ENCODE results near the gene TTC34. TPM values are rescaled to one million over a fixed set of nuclear protein-coding genes. Genes with fewer than 3 reads are reported as not detected.

TTC34 gene
- total RNA-seq, 1 experiment from 2014 or later, result 0.61 TPM

DNA sequence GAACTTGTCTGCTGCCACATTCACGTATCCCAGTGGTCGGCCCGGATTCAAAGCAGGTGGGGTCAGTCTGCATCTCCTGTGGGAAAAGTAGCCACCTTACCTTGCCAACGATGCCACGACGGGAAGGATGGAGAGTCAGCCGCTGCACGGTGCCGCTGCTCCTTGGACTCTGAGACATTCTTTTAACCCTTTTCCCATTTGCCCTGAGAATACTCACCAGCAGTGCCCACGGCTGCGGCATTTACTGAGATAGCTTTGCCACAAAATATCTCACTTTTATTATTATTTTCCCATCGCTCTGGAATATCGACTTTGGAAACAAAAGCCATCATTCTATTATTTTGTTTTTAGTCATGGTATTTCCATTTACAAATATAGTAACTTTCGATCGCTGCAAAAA lies 15.3 kb upstream of the TTC34 start:
- CTCF ChIA-PET, result no interaction called here
- peaks cover 53% of the 10 kb centered on the region for H3K9me3 Mint-ChIP-seq
- no peak overlapping the region for H3K27ac Mint-ChIP-seq
- DNase-seq (ENCODE audit: low spot score), result no peak
- peaks cover 38% of the 10 kb centered on the region for H3K36me3 Mint-ChIP-seq
- POLR2A ChIA-PET, result no interaction called here
- TF ChIP-seq, protein P1, sequence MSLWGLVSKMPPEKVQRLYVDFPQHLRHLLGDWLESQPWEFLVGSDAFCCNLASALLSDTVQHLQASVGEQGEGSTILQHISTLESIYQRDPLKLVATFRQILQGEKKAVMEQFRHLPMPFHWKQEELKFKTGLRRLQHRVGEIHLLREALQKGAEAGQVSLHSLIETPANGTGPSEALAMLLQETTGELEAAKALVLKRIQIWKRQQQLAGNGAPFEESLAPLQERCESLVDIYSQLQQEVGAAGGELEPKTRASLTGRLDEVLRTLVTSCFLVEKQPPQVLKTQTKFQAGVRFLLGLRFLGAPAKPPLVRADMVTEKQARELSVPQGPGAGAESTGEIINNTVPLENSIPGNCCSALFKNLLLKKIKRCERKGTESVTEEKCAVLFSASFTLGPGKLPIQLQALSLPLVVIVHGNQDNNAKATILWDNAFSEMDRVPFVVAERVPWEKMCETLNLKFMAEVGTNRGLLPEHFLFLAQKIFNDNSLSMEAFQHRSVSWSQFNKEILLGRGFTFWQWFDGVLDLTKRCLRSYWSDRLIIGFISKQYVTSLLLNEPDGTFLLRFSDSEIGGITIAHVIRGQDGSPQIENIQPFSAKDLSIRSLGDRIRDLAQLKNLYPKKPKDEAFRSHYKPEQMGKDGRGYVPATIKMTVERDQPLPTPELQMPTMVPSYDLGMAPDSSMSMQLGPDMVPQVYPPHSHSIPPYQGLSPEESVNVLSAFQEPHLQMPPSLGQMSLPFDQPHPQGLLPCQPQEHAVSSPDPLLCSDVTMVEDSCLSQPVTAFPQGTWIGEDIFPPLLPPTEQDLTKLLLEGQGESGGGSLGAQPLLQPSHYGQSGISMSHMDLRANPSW (CRISPR knock-in tag; conservative IDR thresholded peaks at IDR 0.05; ENCODE audit: low read depth), result no peak
- TF ChIP-seq MYBL2 (CRISPR knock-in tag; IDR thresholded peaks at IDR 0.05), result no peak
- no peak for TF ChIP-seq SOX15 (CRISPR knock-in tag; IDR thresholded peaks at IDR 0.05)
- TF ChIP-seq NFE2L1 (CRISPR knock-in tag; IDR thresholded peaks at IDR 0.05), result no peak
- TF ChIP-seq, protein P2, sequence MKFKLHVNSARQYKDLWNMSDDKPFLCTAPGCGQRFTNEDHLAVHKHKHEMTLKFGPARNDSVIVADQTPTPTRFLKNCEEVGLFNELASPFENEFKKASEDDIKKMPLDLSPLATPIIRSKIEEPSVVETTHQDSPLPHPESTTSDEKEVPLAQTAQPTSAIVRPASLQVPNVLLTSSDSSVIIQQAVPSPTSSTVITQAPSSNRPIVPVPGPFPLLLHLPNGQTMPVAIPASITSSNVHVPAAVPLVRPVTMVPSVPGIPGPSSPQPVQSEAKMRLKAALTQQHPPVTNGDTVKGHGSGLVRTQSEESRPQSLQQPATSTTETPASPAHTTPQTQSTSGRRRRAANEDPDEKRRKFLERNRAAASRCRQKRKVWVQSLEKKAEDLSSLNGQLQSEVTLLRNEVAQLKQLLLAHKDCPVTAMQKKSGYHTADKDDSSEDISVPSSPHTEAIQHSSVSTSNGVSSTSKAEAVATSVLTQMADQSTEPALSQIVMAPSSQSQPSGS (CRISPR knock-in tag; IDR thresholded peaks at IDR 0.05; ENCODE audit: borderline replicate concordance, low read depth), result no peak
- no peak for TF ChIP-seq PRRX2 (CRISPR knock-in tag; IDR thresholded peaks at IDR 0.05)
- TF ChIP-seq, protein P3, sequence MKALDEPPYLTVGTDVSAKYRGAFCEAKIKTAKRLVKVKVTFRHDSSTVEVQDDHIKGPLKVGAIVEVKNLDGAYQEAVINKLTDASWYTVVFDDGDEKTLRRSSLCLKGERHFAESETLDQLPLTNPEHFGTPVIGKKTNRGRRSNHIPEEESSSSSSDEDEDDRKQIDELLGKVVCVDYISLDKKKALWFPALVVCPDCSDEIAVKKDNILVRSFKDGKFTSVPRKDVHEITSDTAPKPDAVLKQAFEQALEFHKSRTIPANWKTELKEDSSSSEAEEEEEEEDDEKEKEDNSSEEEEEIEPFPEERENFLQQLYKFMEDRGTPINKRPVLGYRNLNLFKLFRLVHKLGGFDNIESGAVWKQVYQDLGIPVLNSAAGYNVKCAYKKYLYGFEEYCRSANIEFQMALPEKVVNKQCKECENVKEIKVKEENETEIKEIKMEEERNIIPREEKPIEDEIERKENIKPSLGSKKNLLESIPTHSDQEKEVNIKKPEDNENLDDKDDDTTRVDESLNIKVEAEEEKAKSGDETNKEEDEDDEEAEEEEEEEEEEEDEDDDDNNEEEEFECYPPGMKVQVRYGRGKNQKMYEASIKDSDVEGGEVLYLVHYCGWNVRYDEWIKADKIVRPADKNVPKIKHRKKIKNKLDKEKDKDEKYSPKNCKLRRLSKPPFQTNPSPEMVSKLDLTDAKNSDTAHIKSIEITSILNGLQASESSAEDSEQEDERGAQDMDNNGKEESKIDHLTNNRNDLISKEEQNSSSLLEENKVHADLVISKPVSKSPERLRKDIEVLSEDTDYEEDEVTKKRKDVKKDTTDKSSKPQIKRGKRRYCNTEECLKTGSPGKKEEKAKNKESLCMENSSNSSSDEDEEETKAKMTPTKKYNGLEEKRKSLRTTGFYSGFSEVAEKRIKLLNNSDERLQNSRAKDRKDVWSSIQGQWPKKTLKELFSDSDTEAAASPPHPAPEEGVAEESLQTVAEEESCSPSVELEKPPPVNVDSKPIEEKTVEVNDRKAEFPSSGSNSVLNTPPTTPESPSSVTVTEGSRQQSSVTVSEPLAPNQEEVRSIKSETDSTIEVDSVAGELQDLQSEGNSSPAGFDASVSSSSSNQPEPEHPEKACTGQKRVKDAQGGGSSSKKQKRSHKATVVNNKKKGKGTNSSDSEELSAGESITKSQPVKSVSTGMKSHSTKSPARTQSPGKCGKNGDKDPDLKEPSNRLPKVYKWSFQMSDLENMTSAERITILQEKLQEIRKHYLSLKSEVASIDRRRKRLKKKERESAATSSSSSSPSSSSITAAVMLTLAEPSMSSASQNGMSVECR (CRISPR knock-in tag; IDR thresholded peaks at IDR 0.05; ENCODE audit: borderline replicate concordance), result no peak
- no peak for TF ChIP-seq FOXK1 (CRISPR knock-in tag; IDR thresholded peaks at IDR 0.05)
- TF ChIP-seq, protein P4, sequence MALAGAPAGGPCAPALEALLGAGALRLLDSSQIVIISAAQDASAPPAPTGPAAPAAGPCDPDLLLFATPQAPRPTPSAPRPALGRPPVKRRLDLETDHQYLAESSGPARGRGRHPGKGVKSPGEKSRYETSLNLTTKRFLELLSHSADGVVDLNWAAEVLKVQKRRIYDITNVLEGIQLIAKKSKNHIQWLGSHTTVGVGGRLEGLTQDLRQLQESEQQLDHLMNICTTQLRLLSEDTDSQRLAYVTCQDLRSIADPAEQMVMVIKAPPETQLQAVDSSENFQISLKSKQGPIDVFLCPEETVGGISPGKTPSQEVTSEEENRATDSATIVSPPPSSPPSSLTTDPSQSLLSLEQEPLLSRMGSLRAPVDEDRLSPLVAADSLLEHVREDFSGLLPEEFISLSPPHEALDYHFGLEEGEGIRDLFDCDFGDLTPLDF (CRISPR knock-in tag; IDR thresholded peaks at IDR 0.05), result no peak
- no peak overlapping the region for H3K4me3 Mint-ChIP-seq
- peaks cover 9% of the 10 kb centered on the region for H3K27me3 Mint-ChIP-seq (ENCODE audit: low read depth)
- no peaks in the 10 kb centered on the region for H3K4me1 Mint-ChIP-seq
- ATAC-seq, result no peak

DNA sequence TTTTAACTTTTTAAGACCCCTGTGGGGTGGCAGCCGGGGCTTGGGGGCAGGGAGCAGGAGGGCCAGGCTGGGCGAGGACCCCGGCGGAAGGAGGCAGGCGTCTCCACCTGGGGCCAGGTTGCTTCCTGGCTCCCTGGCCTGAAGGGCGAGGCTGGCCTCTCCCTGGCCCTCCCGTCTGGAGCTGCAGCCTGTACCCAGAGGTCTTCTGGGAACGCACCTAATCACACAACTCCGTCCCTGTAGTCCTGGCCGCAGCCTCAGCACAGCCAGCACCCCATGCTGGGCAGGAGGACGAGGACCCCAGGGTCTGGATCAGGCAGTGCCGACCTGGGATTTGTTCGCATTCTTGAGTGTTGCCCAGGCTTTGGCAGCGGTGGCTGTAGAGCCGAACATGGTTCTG lies 14.1 kb upstream of the TTC34 start:
- Mint-ChIP-seq H3K27ac (no peak overlapping the region), H3K4me1 (no peaks in the 10 kb centered on the region), H3K27me3 (ENCODE audit: low read depth) (peaks cover 9% of the 10 kb centered on the region), H3K36me3 (peaks cover 41% of the 10 kb centered on the region), H3K9me3 (peaks cover 53% of the 10 kb centered on the region), H3K4me3 (no peak overlapping the region)
- CTCF ChIA-PET, result no interaction called here
- DNase-seq (ENCODE audit: low spot score) (no peak), ATAC-seq (no peak)
- TF ChIP-seq, protein P5, sequence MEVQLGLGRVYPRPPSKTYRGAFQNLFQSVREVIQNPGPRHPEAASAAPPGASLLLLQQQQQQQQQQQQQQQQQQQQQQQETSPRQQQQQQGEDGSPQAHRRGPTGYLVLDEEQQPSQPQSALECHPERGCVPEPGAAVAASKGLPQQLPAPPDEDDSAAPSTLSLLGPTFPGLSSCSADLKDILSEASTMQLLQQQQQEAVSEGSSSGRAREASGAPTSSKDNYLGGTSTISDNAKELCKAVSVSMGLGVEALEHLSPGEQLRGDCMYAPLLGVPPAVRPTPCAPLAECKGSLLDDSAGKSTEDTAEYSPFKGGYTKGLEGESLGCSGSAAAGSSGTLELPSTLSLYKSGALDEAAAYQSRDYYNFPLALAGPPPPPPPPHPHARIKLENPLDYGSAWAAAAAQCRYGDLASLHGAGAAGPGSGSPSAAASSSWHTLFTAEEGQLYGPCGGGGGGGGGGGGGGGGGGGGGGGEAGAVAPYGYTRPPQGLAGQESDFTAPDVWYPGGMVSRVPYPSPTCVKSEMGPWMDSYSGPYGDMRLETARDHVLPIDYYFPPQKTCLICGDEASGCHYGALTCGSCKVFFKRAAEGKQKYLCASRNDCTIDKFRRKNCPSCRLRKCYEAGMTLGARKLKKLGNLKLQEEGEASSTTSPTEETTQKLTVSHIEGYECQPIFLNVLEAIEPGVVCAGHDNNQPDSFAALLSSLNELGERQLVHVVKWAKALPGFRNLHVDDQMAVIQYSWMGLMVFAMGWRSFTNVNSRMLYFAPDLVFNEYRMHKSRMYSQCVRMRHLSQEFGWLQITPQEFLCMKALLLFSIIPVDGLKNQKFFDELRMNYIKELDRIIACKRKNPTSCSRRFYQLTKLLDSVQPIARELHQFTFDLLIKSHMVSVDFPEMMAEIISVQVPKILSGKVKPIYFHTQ (CRISPR knock-in tag; IDR thresholded peaks at IDR 0.05), result no peak
- TF ChIP-seq, protein P6, sequence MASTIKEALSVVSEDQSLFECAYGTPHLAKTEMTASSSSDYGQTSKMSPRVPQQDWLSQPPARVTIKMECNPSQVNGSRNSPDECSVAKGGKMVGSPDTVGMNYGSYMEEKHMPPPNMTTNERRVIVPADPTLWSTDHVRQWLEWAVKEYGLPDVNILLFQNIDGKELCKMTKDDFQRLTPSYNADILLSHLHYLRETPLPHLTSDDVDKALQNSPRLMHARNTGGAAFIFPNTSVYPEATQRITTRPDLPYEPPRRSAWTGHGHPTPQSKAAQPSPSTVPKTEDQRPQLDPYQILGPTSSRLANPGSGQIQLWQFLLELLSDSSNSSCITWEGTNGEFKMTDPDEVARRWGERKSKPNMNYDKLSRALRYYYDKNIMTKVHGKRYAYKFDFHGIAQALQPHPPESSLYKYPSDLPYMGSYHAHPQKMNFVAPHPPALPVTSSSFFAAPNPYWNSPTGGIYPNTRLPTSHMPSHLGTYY (CRISPR knock-in tag; IDR thresholded peaks at IDR 0.05), result no peak
- TF ChIP-seq EMX1 (CRISPR knock-in tag; IDR thresholded peaks at IDR 0.05) (no peak), HMGA2 (CRISPR knock-in tag; IDR thresholded peaks at IDR 0.05) (no peak)
- TF ChIP-seq, protein P1 (CRISPR knock-in tag; conservative IDR thresholded peaks at IDR 0.05; ENCODE audit: low read depth), result no peak
- POLR2A ChIA-PET, result no interaction called here
